Mammary epithelial cell (primary cell): Measurements from ENCODE around the gene RTTN.

ENCODE experiments used
- EZH2 ChIP-seq: IDR thresholded peaks from 2 replicates; pipeline ENCODE4 v1.6.1; 2012; ENCODE audit warnings: low read length, inconsistent platforms, borderline replicate concordance
- TF ChIP-seq, protein P1 (sequence below), 2 donors: IDR thresholded peaks in 1 of 2; conservative IDR thresholded peaks in 1 of 2; 2 replicates each; pipeline ENCODE4 v1.5.1; 2011 to 2012; ENCODE audit warnings: inconsistent platforms in 2 of 2, low read length in 2 of 2, mild to moderate bottlenecking in 2 of 2, control low read depth in 1 of 2, low read depth in 1 of 2; ENCODE audit not compliant: insufficient read depth in 1 of 2; ENCODE audit errors: extremely low read depth in 1 of 2

DNA sequence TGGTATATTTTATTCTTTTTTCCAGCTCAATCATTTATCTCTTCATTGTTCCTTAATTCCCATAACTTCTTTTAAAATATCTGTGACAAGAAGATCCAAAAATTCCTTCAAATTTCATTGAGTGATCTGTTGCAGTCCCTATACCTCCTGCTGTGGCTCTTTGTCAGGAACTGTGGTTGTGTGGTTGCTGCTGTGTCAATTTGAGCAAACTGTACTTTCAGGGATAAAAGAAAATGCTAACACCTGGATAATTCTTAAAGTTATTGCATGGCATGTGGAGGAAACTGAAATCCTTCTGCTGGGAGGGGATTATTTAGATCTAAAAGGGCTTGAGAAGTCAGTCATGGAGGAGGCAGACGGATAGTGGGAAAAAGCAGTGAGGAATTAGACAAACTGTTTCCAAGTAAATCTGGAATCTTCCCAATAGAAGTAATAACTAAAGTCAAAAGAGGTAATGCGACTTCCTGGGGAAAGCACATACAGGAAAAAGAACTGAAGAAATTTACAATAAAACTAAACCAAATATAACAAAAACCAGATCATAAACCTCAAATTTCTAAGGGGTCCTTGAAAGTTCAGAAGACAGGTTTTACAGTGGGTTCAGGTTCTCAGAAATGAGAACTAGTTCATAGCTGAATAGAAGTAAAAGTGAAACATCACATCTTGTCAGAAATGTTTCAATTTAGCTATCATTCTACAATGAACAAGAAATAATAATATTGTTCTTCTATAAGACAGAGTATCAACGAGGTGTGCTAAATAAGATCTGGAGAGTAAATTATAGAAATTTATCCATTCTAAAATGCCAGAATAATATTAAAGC, 224.3 kb downstream of the RTTN start:
- TF ChIP-seq, protein P1, sequence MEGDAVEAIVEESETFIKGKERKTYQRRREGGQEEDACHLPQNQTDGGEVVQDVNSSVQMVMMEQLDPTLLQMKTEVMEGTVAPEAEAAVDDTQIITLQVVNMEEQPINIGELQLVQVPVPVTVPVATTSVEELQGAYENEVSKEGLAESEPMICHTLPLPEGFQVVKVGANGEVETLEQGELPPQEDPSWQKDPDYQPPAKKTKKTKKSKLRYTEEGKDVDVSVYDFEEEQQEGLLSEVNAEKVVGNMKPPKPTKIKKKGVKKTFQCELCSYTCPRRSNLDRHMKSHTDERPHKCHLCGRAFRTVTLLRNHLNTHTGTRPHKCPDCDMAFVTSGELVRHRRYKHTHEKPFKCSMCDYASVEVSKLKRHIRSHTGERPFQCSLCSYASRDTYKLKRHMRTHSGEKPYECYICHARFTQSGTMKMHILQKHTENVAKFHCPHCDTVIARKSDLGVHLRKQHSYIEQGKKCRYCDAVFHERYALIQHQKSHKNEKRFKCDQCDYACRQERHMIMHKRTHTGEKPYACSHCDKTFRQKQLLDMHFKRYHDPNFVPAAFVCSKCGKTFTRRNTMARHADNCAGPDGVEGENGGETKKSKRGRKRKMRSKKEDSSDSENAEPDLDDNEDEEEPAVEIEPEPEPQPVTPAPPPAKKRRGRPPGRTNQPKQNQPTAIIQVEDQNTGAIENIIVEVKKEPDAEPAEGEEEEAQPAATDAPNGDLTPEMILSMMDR (conservative IDR thresholded peaks at IDR 0.05 in 1 of 2, IDR thresholded peaks at IDR 0.05 in 1 of 2; ENCODE audit: extremely low read depth in 1 of 2, insufficient read depth in 1 of 2, low read depth in 1 of 2, low read length in 2 of 2) = no peak
- TF ChIP-seq EZH2 = no peak
